HG03025 (cell line): Measurements from ENCODE around the gene TBCD.

Experiments used
- ATAC-seq: cut with Tn5 transposase; IDR thresholded peaks from one replicate; pipeline ENCODE4 v1.9.1; 2021; ENCODE audit warnings: mild to moderate bottlenecking, moderate library complexity; ENCODE audit not compliant: unreplicated experiment, low FRiP score

TBCD gene

GRCh38 chr17:82863941-82864712 is 112.3 kb downstream of the TBCD start:
- ATAC-seq: no peak

GRCh38 chr17:82864713-82865248 is 112.9 kb downstream of the TBCD start:
- no peak for ATAC-seq

- no peak for ATAC-seq
These were observed 113.4 kb downstream of the TBCD start for GRCh38 chr17:82865274-82865673.

- ATAC-seq: no peak
These were observed 114.0 kb downstream of the TBCD start for GRCh38 chr17:82865774-82866395.

- ATAC-seq: no peak
These were observed 114.8 kb downstream of the TBCD start for GRCh38 chr17:82866590-82867191.

GRCh38 chr17:82867763-82868325 is 116.0 kb downstream of the TBCD start:
- no peak for ATAC-seq

- ATAC-seq: no peak
These were observed 116.9 kb downstream of the TBCD start for GRCh38 chr17:82868715-82869131.

- ATAC-seq: no peak
These were observed 117.7 kb downstream of the TBCD start for GRCh38 chr17:82869536-82869935.

GRCh38 chr17:82870091-82870491 is 118.2 kb downstream of the TBCD start:
- ATAC-seq: no peak

- ATAC-seq: no peak
These were observed 118.7 kb downstream of the TBCD start for GRCh38 chr17:82870541-82870940.

- ATAC-seq: peak; percentile 65
These were observed 119.4 kb downstream of the TBCD start for GRCh38 chr17:82871056-82871775.

- no peak for ATAC-seq
These were observed 120.1 kb downstream of the TBCD start for GRCh38 chr17:82871776-82872561.

GRCh38 chr17:82872591-82873520 is 121.0 kb downstream of the TBCD start:
- ATAC-seq: no peak

- no peak for ATAC-seq
These were observed 121.7 kb downstream of the TBCD start for GRCh38 chr17:82873521-82873920.

- ATAC-seq: no peak
These were observed 122.4 kb downstream of the TBCD start for GRCh38 chr17:82874011-82874835.

- no peak for ATAC-seq
These were observed 123.6 kb downstream of the TBCD start for GRCh38 chr17:82875407-82875856.

- ATAC-seq: no peak
These were observed 124.3 kb downstream of the TBCD start for GRCh38 chr17:82876149-82876548.
